SK-N-SH treated with all-trans-retinoic acid at 6 μM for 48 hours (cell line): ENCODE results near the gene SALL1.

Experiments
- ATAC-seq: fragments of 200-7000 bp; cut with Tn5 transposase; 3 replicates; pipeline ENCODE4 v1.9.1; 2020; ENCODE audit warnings: mild to moderate bottlenecking, moderate library complexity
- ARNTL ChIP-seq: fragments of 450-650 bp; formaldehyde crosslinking; IDR thresholded peaks from 2 replicates; pipeline ENCODE4 v1.5.0; 2020; ENCODE audit warnings: low read depth, mild to moderate bottlenecking, moderate library complexity, borderline replicate concordance
- BACH2 ChIP-seq: fragments of 250-450 bp; sonication (Bioruptor Pico); IDR thresholded peaks from 2 replicates; pipeline ENCODE4 v1.9.0; 2021; ENCODE audit warnings: mild to moderate bottlenecking, borderline replicate concordance
- CREB5 ChIP-seq: fragments of 250-450 bp; sonication (Bioruptor Pico); IDR thresholded peaks from 2 replicates; pipeline ENCODE4 v1.5.1; 2020; ENCODE audit warnings: low read depth, mild to moderate bottlenecking, moderate library complexity
- CSRNP3 ChIP-seq: fragments of 250-450 bp; sonication (Bioruptor Pico); IDR thresholded peaks from 2 replicates; pipeline ENCODE4 v1.5.1; 2021; ENCODE audit warnings: mild to moderate bottlenecking, moderate library complexity
- ESRRG ChIP-seq: fragments of 250-450 bp; sonication (Bioruptor Pico); IDR thresholded peaks from 2 replicates; pipeline ENCODE4 v1.6.1; 2021; ENCODE audit warnings: mild to moderate bottlenecking
- GLIS3 ChIP-seq: fragments of 250-450 bp; sonication (Bioruptor Pico); IDR thresholded peaks from 2 replicates; pipeline ENCODE4 v1.5.0; 2020; ENCODE audit warnings: mild to moderate bottlenecking, moderate library complexity
- ISL1 ChIP-seq: fragments of 250-450 bp; sonication (Bioruptor Pico); IDR thresholded peaks from 2 replicates; pipeline ENCODE4 v2.1.2; 2022; ENCODE audit warnings: mild to moderate bottlenecking, moderate library complexity
- OSR1 ChIP-seq: fragments of 250-450 bp; sonication (Bioruptor Pico); IDR thresholded peaks from 2 replicates; pipeline ENCODE4 v1.8.0; 2022; ENCODE audit warnings: moderate library complexity, mild to moderate bottlenecking, inconsistent platforms
- PATZ1 ChIP-seq: fragments of 250-450 bp; sonication (Bioruptor Pico); IDR thresholded peaks from 2 replicates; pipeline ENCODE4 v1.8.0; 2020; ENCODE audit warnings: mild to moderate bottlenecking, moderate library complexity, borderline replicate concordance
- POU6F1 ChIP-seq: fragments of 250-450 bp; sonication (Bioruptor Pico); IDR thresholded peaks from 2 replicates; pipeline ENCODE4 v1.8.0; 2021; ENCODE audit warnings: low read depth, mild to moderate bottlenecking, moderate library complexity, borderline replicate concordance
- RARB ChIP-seq: fragments of 250-450 bp; sonication (Bioruptor Pico); IDR thresholded peaks from 2 replicates; pipeline ENCODE4 v1.8.0; 2021; ENCODE audit warnings: mild to moderate bottlenecking, moderate library complexity
- SNAI2 ChIP-seq: fragments of 250-450 bp; sonication (Bioruptor Pico); IDR thresholded peaks from 2 replicates; pipeline ENCODE4 v1.5.0; 2020; ENCODE audit warnings: mild to moderate bottlenecking, moderate library complexity
- TCF4 ChIP-seq: fragments of 250-450 bp; sonication (Bioruptor Pico); IDR thresholded peaks from 2 replicates; pipeline ENCODE4 v1.8.0; 2021; ENCODE audit warnings: mild to moderate bottlenecking, moderate library complexity, borderline replicate concordance
- TOX ChIP-seq: fragments of 250-450 bp; sonication (Bioruptor Pico); IDR thresholded peaks from 2 replicates; pipeline ENCODE4 v1.8.0; 2021; ENCODE audit warnings: mild to moderate bottlenecking, moderate library complexity, borderline replicate concordance
- TSHZ2 ChIP-seq: fragments of 250-450 bp; sonication (Bioruptor Pico); IDR thresholded peaks from 2 replicates; pipeline ENCODE4 v1.5.0; 2020; ENCODE audit warnings: mild to moderate bottlenecking, moderate library complexity
- ZC3H10 ChIP-seq: fragments of 250-450 bp; sonication (Bioruptor Pico); IDR thresholded peaks from 2 replicates; pipeline ENCODE4 v1.5.1; 2021; ENCODE audit warnings: mild to moderate bottlenecking, moderate library complexity
- ZFP30 ChIP-seq: fragments of 450-650 bp; formaldehyde crosslinking; IDR thresholded peaks from 2 replicates; pipeline ENCODE4 v1.5.0; 2022; ENCODE audit warnings: mild to moderate bottlenecking, moderate library complexity
- ZNF565 ChIP-seq: fragments of 450-650 bp; formaldehyde crosslinking; conservative IDR thresholded peaks from 2 replicates; pipeline ENCODE4 v1.5.0; 2020; ENCODE audit warnings: low read depth, mild to moderate bottlenecking, moderate library complexity
- ZNF70 ChIP-seq: fragments of 450-650 bp; formaldehyde crosslinking; IDR thresholded peaks from 2 replicates; pipeline ENCODE4 v1.5.0; 2020; ENCODE audit warnings: mild to moderate bottlenecking, moderate library complexity
- ZNF8 ChIP-seq: fragments of 450-650 bp; formaldehyde crosslinking; IDR thresholded peaks from 2 replicates; pipeline ENCODE4 v1.5.0; 2020; ENCODE audit warnings: mild to moderate bottlenecking, moderate library complexity

SALL1 gene

GRCh38 chr16:51172368-51172767, 21.3 kb upstream of the SALL1 start:
- TF ChIP-seq GLIS3 (no peak), ZFP30 (CRISPR knock-in tag) (no peak), POU6F1 (CRISPR knock-in tag) (no peak), PATZ1 (CRISPR knock-in tag) (no peak), TOX (CRISPR knock-in tag) (no peak)
- no peak for ATAC-seq

- no peak for ATAC-seq
- TF ChIP-seq ISL1 (CRISPR knock-in tag): no peak
- no peak for TF ChIP-seq ZFP30 (CRISPR knock-in tag)
- no peak for TF ChIP-seq GLIS3
- TF ChIP-seq TCF4 (CRISPR knock-in tag): no peak
- no peak for TF ChIP-seq ZNF565 (CRISPR knock-in tag)
- no peak for TF ChIP-seq TOX (CRISPR knock-in tag)
- TF ChIP-seq ZC3H10: no peak
- no peak for TF ChIP-seq BACH2
- no peak for TF ChIP-seq TSHZ2 (CRISPR knock-in tag)
- TF ChIP-seq, all 23 proteins: peak for 0
Observed at GRCh38 chr16:51168755-51169154, 17.7 kb upstream of the SALL1 start.

GRCh38 chr16:51167170-51167895, 16.3 kb upstream of the SALL1 start:
- no peak for ATAC-seq
- no peak for TF ChIP-seq ESRRG (CRISPR knock-in tag)
- no peak for TF ChIP-seq ARNTL (CRISPR knock-in tag)
- no peak for TF ChIP-seq TOX (CRISPR knock-in tag)
- no peak for TF ChIP-seq ISL1 (CRISPR knock-in tag)
- no peak for TF ChIP-seq CREB5 (CRISPR knock-in tag)
- TF ChIP-seq PATZ1 (CRISPR knock-in tag): no peak
- no peak for TF ChIP-seq ZNF565 (CRISPR knock-in tag)
- TF ChIP-seq ZFP30 (CRISPR knock-in tag): no peak
- no peak for TF ChIP-seq RARB
- no peak for TF ChIP-seq CSRNP3 (CRISPR knock-in tag)
- TF ChIP-seq OSR1 (CRISPR knock-in tag): no peak
- TF ChIP-seq TSHZ2 (CRISPR knock-in tag): no peak
- no peak for TF ChIP-seq SNAI2
- no peak for TF ChIP-seq ZNF70
- no peak for TF ChIP-seq ZNF8 (CRISPR knock-in tag)
- TF ChIP-seq, all 23 proteins: peak for 0
